ENCODE results near the gene KDM4B.

The KDM4B gene

GRCh38 chr19:5124111-5124855 lies 155.4 kb downstream of the KDM4B start:
- DNase-seq (ENCODE audit: low read depth) = no peak

GRCh38 chr19:5125376-5125775 lies 156.5 kb downstream of the KDM4B start:
- no peak for DNase-seq (ENCODE audit: low read depth)

- no peak for DNase-seq (ENCODE audit: low read depth)
Observed at GRCh38 chr19:5125797-5126497, 157.0 kb downstream of the KDM4B start.

GRCh38 chr19:5126498-5127223 lies 157.7 kb downstream of the KDM4B start:
- DNase-seq (ENCODE audit: low read depth) = no peak

- DNase-seq (ENCODE audit: low read depth) = no peak
Observed at GRCh38 chr19:5127717-5128116, 158.8 kb downstream of the KDM4B start.

GRCh38 chr19:5128251-5128935 lies 159.5 kb downstream of the KDM4B start:
- DNase-seq (ENCODE audit: low read depth) = peak; percentile 19

GRCh38 chr19:5128936-5129389 lies 160.1 kb downstream of the KDM4B start:
- no peak for DNase-seq (ENCODE audit: low read depth)

GRCh38 chr19:5129691-5130090 lies 160.8 kb downstream of the KDM4B start:
- DNase-seq (ENCODE audit: low read depth) = no peak

GRCh38 chr19:5130371-5131030 lies 161.6 kb downstream of the KDM4B start:
- no peak for DNase-seq (ENCODE audit: low read depth)

- no peak for DNase-seq (ENCODE audit: low read depth)
Observed at GRCh38 chr19:5131031-5131505, 162.2 kb downstream of the KDM4B start.

- no peak for DNase-seq (ENCODE audit: low read depth)
Observed at GRCh38 chr19:5131506-5132205, 162.7 kb downstream of the KDM4B start.

GRCh38 chr19:5132206-5132560 lies 163.3 kb downstream of the KDM4B start:
- DNase-seq (ENCODE audit: low read depth) = no peak

- no peak for DNase-seq (ENCODE audit: low read depth)
Observed at GRCh38 chr19:5132698-5133651, 164.1 kb downstream of the KDM4B start.

GRCh38 chr19:5133986-5134595 lies 165.2 kb downstream of the KDM4B start:
- DNase-seq (ENCODE audit: low read depth) = no peak

GRCh38 chr19:5134691-5135090 lies 165.8 kb downstream of the KDM4B start:
- DNase-seq (ENCODE audit: low read depth) = no peak

GRCh38 chr19:5136073-5136855 lies 167.4 kb downstream of the KDM4B start:
- DNase-seq (ENCODE audit: low read depth) = no peak

- DNase-seq (ENCODE audit: low read depth) = no peak
Observed at GRCh38 chr19:5137114-5137513, 168.2 kb downstream of the KDM4B start.

GRCh38 chr19:5137571-5138124 lies 168.7 kb downstream of the KDM4B start:
- no peak for DNase-seq (ENCODE audit: low read depth)
